GM23338 (cell line): ENCODE results near the gene FBLN5. TPM values are rescaled to one million over a fixed set of nuclear protein-coding genes. Genes with fewer than 3 reads are reported as not detected.
A peak's percentile ranks its signal among the peaks of the same experiment; 100 is the strongest.

Experiments
- ATAC-seq: fragments of 200-7000 bp; cut with Tn5 transposase; 3 replicates; pipeline ENCODE4 v1.9.1; 2020
- DNase-seq: peaks from one replicate; pipeline ENCODE4 v3.0.0-alpha.2; 2015; ENCODE audit warnings: low spot score
- H2AFZ ChIP-seq: fragments of 200-600 bp; sonication (generic); 2 replicates; pipeline ENCODE4 v1.8.0; 2016; ENCODE audit warnings: antibody characterized with exemption, mild to moderate bottlenecking, moderate library complexity
- H3F3A ChIP-seq: fragments of 200-600 bp; sonication (generic); replicated peaks from 2 replicates; pipeline ENCODE4 v1.8.0; 2017; ENCODE audit warnings: antibody characterized with exemption, mixed run types, low read depth
- H3K27ac ChIP-seq: fragments of 200-600 bp; sonication (generic); 2 replicates; pipeline ENCODE4 v1.6.1; 2016; ENCODE audit warnings: low read depth
- H3K27me3 ChIP-seq: fragments of 200-600 bp; sonication (generic); 2 replicates; pipeline ENCODE4 v1.8.0; 2016; ENCODE audit warnings: mild to moderate bottlenecking, mixed run types, moderate library complexity; ENCODE audit not compliant: insufficient read depth
- H3K36me3 ChIP-seq: fragments of 200-600 bp; sonication (generic); 2 replicates; pipeline ENCODE4 v1.8.0; 2016; ENCODE audit warnings: mild to moderate bottlenecking; ENCODE audit not compliant: insufficient read depth
- H3K4me1 ChIP-seq: fragments of 200-600 bp; sonication (generic); 2 replicates; pipeline ENCODE4 v1.8.0; 2016; ENCODE audit warnings: mild to moderate bottlenecking, moderate library complexity; ENCODE audit not compliant: insufficient read depth
- H3K4me2 ChIP-seq: fragments of 200-600 bp; sonication (generic); 2 replicates; pipeline ENCODE4 v1.7.1; 2017; ENCODE audit warnings: mixed run types
- H3K4me3 ChIP-seq: fragments of 200-600 bp; sonication (generic); 2 replicates; pipeline ENCODE4 v1.6.1; 2016; ENCODE audit warnings: mixed run types
- H3K79me2 ChIP-seq: fragments of 200-600 bp; sonication (generic); replicated peaks from 2 replicates; pipeline ENCODE4 v1.8.0; 2017; ENCODE audit warnings: mild to moderate bottlenecking; ENCODE audit not compliant: insufficient read depth
- H3K9me2 ChIP-seq: fragments of 200-600 bp; sonication (generic); 2 replicates; pipeline ENCODE4 v1.8.0; 2017; ENCODE audit not compliant: insufficient read depth
- H4K20me1 ChIP-seq: fragments of 200-600 bp; sonication (generic); replicated peaks from 2 replicates; pipeline ENCODE4 v1.8.0; 2017; ENCODE audit warnings: mild to moderate bottlenecking; ENCODE audit not compliant: insufficient read depth
- H3K27ac Mint-ChIP-seq: 2 replicates; pipeline ENCODE4 v1.8.0; 2020; ENCODE audit warnings: inconsistent platforms, mild to moderate bottlenecking, moderate library complexity, mixed read lengths
- H3K27me3 Mint-ChIP-seq: 3 replicates; pipeline ENCODE4 v1.8.0; 2022; ENCODE audit warnings: low read depth, mild to moderate bottlenecking, moderate library complexity, mixed read lengths, inconsistent platforms; ENCODE audit not compliant: insufficient read depth, poor library complexity
- H3K36me3 Mint-ChIP-seq: 3 replicates; pipeline ENCODE4 v1.8.0; 2021; ENCODE audit warnings: low read depth, mild to moderate bottlenecking, inconsistent platforms, moderate library complexity, mixed read lengths
- H3K4me1 Mint-ChIP-seq: 3 replicates; pipeline ENCODE4 v1.8.0; 2020; ENCODE audit warnings: mild to moderate bottlenecking, inconsistent platforms, mixed read lengths
- H3K4me3 Mint-ChIP-seq: 3 replicates; pipeline ENCODE4 v1.8.0; 2021; ENCODE audit warnings: moderate library complexity, mild to moderate bottlenecking, inconsistent platforms, mixed read lengths
- H3K9me3 Mint-ChIP-seq: 3 replicates; pipeline ENCODE4 v1.8.0; 2020; ENCODE audit warnings: moderate library complexity, mild to moderate bottlenecking, inconsistent platforms, mixed read lengths
- CREB1 ChIP-seq: fragments of 250-450 bp; sonication (Bioruptor Pico); IDR thresholded peaks from 2 replicates; pipeline ENCODE4 v1.5.0; 2020; ENCODE audit warnings: low read depth, mild to moderate bottlenecking, moderate library complexity
- CTCF ChIP-seq, 2 experiments: fragments of 200-600 bp in 1 of 2; sonication (generic) in 1 of 2; conservative IDR thresholded peaks; 2 replicates each; pipeline versions ENCODE4 v1.5.1 to v1.6.1; 2016 to 2017; ENCODE audit warnings: antibody characterized with exemption in 2 of 2, low read depth in 2 of 2, mild to moderate bottlenecking in 2 of 2, moderate library complexity in 1 of 2
- ETS1 ChIP-seq: IDR thresholded peaks from 2 replicates; pipeline ENCODE4 v1.6.1; 2016; ENCODE audit warnings: antibody characterized with exemption
- EZH2 ChIP-seq: fragments of 200-600 bp; sonication (generic); IDR thresholded peaks from one replicate; pipeline ENCODE4 v1.8.0; 2017; ENCODE audit warnings: antibody characterized with exemption, mild to moderate bottlenecking, low read depth; ENCODE audit not compliant: unreplicated experiment
- JUNB ChIP-seq: IDR thresholded peaks from one replicate; pipeline ENCODE4 v1.6.1; 2016; ENCODE audit warnings: antibody characterized with exemption; ENCODE audit not compliant: unreplicated experiment
- NANOG ChIP-seq: IDR thresholded peaks from 2 replicates; pipeline ENCODE4 v1.6.1; 2016; ENCODE audit warnings: antibody characterized with exemption, borderline replicate concordance
- REST ChIP-seq: IDR thresholded peaks from one replicate; pipeline ENCODE4 v1.6.1; 2018; ENCODE audit warnings: antibody characterized with exemption; ENCODE audit not compliant: unreplicated experiment
- STAT1 ChIP-seq: IDR thresholded peaks from one replicate; pipeline ENCODE4 v1.6.1; 2016; ENCODE audit warnings: antibody characterized with exemption; ENCODE audit not compliant: unreplicated experiment
- ZNF114 ChIP-seq: fragments of 250-450 bp; sonication (Bioruptor Pico); IDR thresholded peaks from 2 replicates; pipeline ENCODE4 v1.5.0; 2020; ENCODE audit warnings: mild to moderate bottlenecking, moderate library complexity
- ZNF331 ChIP-seq: fragments of 250-450 bp; sonication (Bioruptor Pico); IDR thresholded peaks from 2 replicates; pipeline ENCODE4 v1.5.0; 2020; ENCODE audit warnings: low read depth, mild to moderate bottlenecking, moderate library complexity
- ZNF462 ChIP-seq: fragments of 250-450 bp; sonication (Bioruptor Pico); IDR thresholded peaks from 2 replicates; pipeline ENCODE4 v1.5.0; 2020; ENCODE audit warnings: mild to moderate bottlenecking, moderate library complexity
- polyA plus RNA-seq: library from polyadenylated mRNA; unstranded; fragments of >200 nt; fragmentation: Nextera tagmentation; extraction: Ambion mirVana; gene quantifications from 2 replicates; pipeline ENCODE4 v1.2.1, GENCODE V29; 2016
- total RNA-seq: library from RNA; depleted of rRNA; stranded (reverse); fragments of >200 nt; shearing (Covaris generic); gene quantifications from 2 replicates; pipeline ENCODE4 v1.2.3, GENCODE V29; 2014

FBLN5 gene
- total and polyA plus RNA-seq, 2 experiments from 2014 or later = 4.3 to 4.9 TPM

GRCh38 chr14:91867316-91867988 is 80.0 kb downstream of the FBLN5 start, which contains the start of gene TC2N (continued):
- TF ChIP-seq CTCF (conservative IDR thresholded peaks at IDR 0.05; ENCODE audit: low read depth in 2 of 2) = no peak

- no peak for DNase-seq
- H2AFZ ChIP-seq = peak overlapping the region; percentile 69
- H3K36me3 Mint-ChIP-seq = no peaks in the 10 kb centered on the region
- no peaks in the 10 kb centered on the region for H3K79me2 ChIP-seq
- no peaks in the 10 kb centered on the region for H3K36me3 ChIP-seq
- H3F3A ChIP-seq = no peaks in the 10 kb centered on the region
- peaks cover 2% of the 10 kb centered on the region for H3K27me3 Mint-ChIP-seq
- H3K27me3 ChIP-seq = no peaks in the 10 kb centered on the region
- no peak overlapping the region for H3K27ac ChIP-seq
- H3K27ac Mint-ChIP-seq = no peak overlapping the region
- no peak for ATAC-seq
- no peak overlapping the region for H3K4me3 ChIP-seq
- H4K20me1 ChIP-seq = no peaks in the 10 kb centered on the region
- TF ChIP-seq EZH2 (no peak), ZNF114 (CRISPR knock-in tag) (no peak), STAT1 (no peak), ZNF331 (CRISPR knock-in tag) (no peak), ETS1 (no peak), NANOG (no peak), CREB1 (CRISPR knock-in tag) (no peak), JUNB (no peak), ZNF462 (CRISPR knock-in tag) (no peak), REST (no peak)
- H3K4me1 Mint-ChIP-seq = peaks cover 12% of the 10 kb centered on the region
- H3K4me1 ChIP-seq = peaks cover 10% of the 10 kb centered on the region
- no peak overlapping the region for H3K4me3 Mint-ChIP-seq
- peaks cover 8% of the 10 kb centered on the region; the same call in 2 of the 3 replicates for H3K9me3 Mint-ChIP-seq
- no peak overlapping the region for H3K4me2 ChIP-seq
- no peaks in the 10 kb centered on the region for H3K9me2 ChIP-seq
Measured at GRCh38 chr14:91866511-91867295, 80.8 kb downstream of the FBLN5 start.
